Posterior cingulate gyrus (tissue), 11 donors: ENCODE measurements around the gene ENTPD8.
"Not testable (repeated sequence)": the region's sequence is repeated elsewhere in the genome, so short reads cannot be mapped to it uniquely, and the experiment has no call there.

Experiments used
- DNase-seq, 10 donors: peaks; one replicate each; pipeline versions ENCODE4 v3.0.0 to v3.0.0-alpha.2; 2020 to 2021; ENCODE audit warnings: mixed read lengths in 3 of 10
- intact Hi-C: fragments of 100-400 bp; cut with DNase I; formaldehyde crosslinking; loops from one replicate; pipeline ENCODE4 v1.15.1; 2023

ENTPD8 gene

DNA sequence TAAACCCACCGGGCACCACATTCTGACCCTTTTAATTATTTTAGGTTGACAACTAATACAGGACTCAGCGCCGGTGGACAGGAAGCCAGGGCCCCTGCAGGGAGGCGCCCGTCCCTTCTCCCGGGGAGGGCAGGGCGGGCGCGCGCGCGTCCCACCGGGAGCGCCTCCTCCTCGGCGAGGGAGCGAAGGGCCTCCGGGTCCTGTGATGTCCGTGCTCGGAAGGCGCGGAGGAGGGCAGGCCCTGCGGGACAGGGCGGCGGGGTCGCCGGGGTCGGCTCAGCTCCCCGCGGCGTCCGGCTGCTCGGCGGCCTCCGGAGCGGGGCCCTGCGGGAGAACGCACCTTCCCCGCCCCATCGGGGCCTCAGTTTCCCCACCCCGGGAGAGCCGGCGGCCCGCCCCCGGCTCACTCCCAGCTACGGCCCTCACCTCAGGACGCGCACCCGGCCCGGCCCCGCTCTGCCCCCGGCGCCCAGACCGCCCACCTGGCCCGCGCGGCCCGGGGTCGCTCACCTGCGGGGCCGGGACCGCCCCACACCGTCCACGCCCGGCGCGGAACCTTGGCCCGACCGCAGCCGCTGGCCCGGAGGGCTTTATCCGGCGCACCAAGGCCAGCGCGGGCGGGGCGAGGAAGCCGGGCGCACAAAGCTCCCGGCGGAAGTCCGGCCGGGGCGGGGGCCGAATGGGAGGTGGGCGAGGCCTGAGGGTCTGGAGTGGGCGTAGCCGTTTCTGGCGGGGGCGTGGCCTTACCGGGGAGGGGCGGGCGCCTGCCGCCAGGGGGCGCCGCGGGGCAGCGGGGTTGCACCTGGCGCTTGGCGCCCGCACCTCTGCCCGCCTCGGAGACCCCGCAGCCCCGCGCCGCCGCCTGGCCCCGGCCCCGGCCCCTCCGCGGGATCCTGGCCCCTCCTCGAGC lies 18.3 kb downstream of the ENTPD8 start, which contains the start of the genes EXD3 and NOXA1:
EXD3 (minus strand) TSS at position 559 of the 910 bp plus-strand sequence. CDS start 27,805 bp downstream, outside the sequence.
NOXA1 (plus strand) TSS at position 790 of the 910 bp plus-strand sequence. CDS start 137 bp downstream, outside the sequence.
- DNase-seq = peak; percentile 85 to 98 (median 89)
- intact Hi-C loops = loop anchor here (10.0 kb wide), 1 partner anchor 102 kb away; no protein-coding TSS in a partner anchor

DNA sequence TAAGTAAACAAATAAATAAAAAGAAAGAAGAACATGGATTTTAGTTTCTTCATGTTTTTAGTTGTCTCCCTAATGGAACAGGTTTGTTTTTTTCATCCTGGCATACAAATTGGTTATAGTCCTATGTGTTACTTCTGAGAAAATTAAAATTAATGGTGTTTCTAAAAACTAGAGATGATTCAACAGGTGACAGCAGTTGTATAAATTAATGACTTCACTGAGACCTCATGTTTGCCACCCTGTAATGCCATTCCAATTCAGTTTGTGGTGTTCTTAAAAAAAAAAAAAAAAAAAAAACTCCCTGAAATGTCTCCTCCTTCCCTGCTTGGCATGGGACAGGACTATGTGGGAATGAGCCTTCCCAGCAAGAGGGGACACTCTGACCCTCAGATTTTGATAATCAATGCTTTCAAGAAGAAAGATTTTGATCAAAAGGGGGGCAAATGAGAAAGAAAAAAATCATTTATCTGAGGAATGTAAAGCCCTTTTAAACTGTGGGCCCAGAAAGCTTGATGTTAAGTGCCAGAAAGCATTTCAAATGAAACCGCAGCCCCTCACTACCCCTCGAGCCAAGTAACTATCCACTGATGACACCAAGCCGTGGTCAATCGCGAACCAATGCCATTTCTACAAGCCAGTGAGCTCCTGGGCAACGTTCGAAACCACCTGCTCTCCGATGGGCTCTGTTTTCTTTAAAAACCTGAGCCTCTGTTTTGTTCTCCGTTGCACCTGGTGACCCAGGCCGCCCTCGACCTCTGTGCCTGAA lies 19.1 kb downstream of the ENTPD8 start:
- DNase-seq = peak in 2 of 10 donors; percentile 4 to 59
- intact Hi-C loops = loop anchor here (10.0 kb wide), 1 partner anchor 103 kb away; no protein-coding TSS in a partner anchor

DNA sequence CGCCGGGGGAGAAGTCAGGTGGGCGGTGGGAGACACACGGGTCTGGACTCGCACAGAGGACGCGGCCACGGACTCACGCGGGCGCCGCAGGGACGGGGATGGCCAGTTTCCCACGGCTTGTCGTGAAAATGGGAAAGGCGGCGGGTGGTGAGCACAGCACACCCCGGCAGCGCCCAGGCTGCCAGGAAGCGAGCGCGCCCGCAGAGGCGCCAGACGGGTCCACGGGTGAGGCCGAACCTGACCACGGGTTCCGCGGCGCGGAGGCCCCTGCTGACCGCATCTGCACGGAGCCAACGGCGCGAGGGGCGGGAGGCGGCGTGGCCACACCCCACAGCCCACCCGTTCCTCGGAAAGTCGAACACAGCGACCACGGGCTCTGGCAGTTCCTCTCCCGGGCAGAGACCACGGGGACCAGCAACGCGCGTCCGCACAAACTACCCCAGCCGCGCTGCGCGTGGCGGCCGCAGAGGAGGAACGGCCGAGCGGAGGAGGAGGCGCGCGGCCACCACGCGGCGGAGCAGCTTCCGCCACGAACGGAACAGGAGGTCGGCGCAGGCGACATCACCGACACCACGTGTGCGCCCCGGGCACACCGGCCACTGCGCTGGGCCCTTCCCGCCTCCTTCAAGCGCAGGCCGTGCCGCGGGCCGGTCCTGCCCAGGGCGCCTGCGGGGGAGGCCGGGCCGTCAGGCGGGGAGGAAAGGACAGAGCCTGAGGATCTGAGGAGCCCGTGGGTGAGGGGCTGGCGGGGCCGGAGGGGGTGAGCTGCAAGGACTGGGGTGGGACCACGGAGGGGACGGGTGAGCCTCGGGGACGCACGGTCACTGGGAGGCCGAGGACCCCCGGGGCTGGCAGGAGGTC lies 23.8 kb downstream of the ENTPD8 start:
- peak in 5 of 10 donors; percentile 17 to 84 (median 71) for DNase-seq
- intact Hi-C loops = no loop called here

DNA sequence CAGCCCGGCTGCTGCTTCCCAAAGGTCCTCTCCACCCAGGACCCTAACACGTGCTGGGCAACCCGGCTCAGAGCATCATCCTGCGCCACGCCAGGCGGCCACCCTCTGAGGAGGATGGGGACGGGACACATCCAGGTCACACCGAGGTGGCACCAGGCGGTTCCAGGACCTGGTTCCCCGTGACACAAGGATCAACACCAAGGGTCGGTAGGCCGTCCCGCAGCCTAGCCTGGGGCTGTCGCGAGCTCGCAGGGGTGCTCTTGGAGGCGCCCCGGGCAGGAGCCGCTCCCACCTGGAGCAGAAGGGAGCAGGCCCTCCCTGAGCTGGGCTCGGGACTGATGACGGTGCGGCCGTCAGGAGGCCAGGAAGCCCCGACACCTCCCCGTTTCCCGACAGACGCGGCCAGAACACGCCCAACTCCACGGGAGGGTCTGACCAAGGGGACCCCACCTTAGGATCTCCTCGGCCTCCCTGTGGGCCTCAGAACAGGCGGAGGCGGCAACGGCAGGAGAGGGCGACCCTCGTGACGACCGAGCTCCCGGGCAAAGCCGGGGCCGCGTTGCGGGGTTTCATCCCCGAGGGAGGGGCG lies 24.5 kb downstream of the ENTPD8 start:
- intact Hi-C loops = no loop called here
- DNase-seq = peak in 3 of 10 donors; percentile 59 to 83 (median 73)

DNA sequence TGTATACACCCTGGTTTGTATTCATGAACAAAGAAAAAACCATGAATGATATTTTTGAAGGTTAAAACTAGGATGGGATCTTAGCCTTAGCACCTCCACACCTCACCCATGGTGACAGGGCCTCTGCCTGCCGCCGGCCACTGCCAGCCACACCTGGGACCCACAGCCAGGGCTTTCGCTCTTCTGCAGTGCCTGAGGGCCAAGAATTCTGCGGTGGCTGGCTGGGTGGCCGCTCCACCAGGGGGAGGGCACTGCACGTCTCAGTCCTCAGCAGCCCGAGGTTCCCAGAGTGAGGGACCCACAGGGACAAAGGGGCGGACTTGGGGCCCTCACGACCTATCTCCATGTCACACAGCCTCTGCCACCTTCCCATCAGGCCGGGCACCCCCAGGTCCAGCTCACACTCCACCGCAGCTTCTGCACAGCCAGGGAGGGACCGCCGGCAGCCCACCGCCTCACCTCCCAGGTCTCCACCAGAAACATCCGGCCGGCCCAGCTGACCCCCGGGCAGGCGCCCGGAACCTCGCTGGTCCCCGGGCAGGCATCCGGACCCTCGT lies 25.1 kb downstream of the ENTPD8 start:
- intact Hi-C loops = no loop called here

DNA sequence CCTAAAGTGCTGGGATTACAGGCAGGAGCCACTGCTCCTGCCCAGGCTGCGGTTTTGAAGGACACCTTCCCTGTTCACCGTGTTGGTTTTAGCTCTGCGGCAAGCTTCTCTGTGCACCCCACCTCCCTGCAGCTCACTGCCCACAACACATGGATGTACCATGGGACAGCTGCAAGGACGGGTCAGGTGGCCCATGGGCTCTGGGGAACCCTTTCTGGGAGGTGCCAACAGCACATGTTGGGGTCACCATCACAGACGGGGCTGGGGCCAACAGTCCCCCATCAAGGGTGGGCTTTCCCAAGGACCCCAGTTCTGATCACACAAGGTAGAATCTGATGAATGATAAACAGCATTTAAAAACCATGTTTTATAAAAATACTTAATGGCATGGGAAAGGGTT lies 25.7 kb downstream of the ENTPD8 start:
- intact Hi-C loops = no loop called here
- peak in 3 of 10 donors; percentile 16 to 62 (median 16) for DNase-seq

More for the DNA sequence above, 25.1 kb downstream of the ENTPD8 start:
- DNase-seq = peak in 3 of 10 donors; percentile 65 to 80 (median 71)

DNA sequence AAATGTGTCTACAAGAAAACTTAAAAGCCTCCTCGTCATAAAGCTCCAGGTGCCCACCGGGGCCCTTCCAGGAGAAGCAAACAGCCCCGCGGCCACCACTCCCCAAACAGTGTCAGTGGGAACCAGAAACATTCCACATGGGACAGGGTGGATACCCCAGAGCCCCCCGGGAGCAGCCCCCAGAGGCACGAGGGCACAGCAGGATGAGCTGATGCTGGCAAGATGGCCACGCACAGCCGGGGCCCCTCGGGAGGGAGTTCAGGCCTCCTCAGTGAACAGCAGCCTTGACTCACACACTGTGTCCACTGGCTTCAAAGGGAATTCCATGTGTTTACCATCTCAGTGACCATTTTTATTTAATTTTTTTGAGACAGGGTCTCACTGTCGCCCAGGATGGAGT lies 28.7 kb downstream of the ENTPD8 start:
- intact Hi-C loops = no loop called here
- DNase-seq = peak in 2 of 10 donors; percentile 74 to 76

- intact Hi-C loops = no loop called here
- DNase-seq = peak in 2 of 10 donors; percentile 75 to 84
Measured at GRCh38 chr9:137411645-137412380, 29.3 kb downstream of the ENTPD8 start.

- intact Hi-C loops = no loop called here
- no peak for DNase-seq
Measured at GRCh38 chr9:137411260-137411644, 29.9 kb downstream of the ENTPD8 start.

- DNase-seq = peak in 2 of 10 donors; percentile 74 to 81
- intact Hi-C loops = no loop called here
Measured at GRCh38 chr9:137410891-137411249, 30.3 kb downstream of the ENTPD8 start.

DNA sequence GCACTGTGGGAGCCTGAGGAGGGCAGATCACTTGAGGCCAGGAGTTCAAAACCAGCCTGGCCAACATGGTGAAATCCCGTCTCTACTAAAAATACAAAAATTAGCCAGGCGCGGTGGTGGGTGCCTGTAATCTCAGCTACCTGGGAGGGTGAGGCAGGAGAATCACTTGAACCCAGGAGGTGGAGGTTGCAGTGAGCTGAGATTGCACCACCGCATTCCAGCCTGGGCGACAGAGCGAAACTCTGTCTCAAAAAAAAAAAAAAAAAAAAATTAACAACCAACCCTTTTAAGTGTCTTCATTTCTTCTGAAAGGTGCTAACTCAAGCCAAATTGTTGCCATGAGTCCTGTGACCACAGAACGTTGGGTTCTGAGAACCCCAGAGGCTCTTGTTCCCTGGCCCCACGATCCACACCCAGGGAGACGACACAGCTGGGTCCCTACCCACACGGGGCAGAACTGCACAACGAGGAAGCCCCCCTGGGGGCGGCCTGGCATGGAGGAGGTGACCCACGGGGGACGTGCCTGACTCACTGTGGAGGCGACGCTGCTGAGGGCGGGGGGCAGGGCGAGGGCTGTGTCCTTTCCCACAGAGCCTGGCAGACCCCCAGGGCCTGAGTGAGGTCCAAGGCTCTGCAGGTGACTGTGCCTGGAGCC lies 30.8 kb downstream of the ENTPD8 start:
- intact Hi-C loops = not testable (repeated sequence)
- peak in 1 of 10 donors; percentile 61 for DNase-seq

GRCh38 chr9:137409515-137409914 lies 31.6 kb downstream of the ENTPD8 start:
- intact Hi-C loops = no loop called here
- peak in 5 of 10 donors; percentile 31 to 88 (median 54) for DNase-seq

DNA sequence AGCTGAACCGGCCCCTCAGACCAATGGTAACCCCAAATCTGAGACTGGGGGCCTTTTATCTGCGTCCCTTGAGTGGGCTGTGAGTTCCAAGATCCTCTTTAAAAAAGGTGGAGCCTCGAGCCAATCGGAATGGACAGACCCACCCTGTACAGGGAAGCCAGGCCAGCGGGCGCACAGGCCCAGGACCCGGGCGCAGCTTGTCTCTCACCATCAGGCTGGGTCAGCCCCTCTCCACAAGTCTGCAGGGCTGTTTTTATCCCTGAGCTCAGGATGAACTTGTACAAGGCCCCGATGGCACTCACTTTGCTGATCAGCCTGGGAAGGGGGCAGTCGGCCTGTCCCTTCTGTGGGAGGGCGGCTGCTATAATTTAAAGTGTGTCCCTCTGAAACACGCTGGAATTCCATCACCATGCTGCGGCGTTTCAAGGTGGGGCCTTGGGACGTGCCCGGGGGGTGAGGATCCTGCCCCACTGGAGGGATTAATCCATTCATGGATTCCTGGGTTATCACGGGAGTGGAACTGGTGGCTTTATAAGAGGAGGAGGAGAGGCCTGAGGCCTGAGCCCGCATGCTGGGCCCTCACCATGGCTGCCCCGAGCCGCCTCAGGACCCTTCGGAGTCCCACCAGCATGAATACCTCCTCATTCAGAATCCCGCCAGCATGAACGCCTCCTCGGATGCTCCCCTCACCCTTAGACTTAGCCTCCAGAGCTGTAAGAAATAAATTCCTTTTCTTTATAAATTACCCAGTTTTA lies 32.3 kb downstream of the ENTPD8 start:
- peak in 1 of 10 donors; percentile 70 for DNase-seq
- intact Hi-C loops = no loop called here

- peak in 5 of 10 donors; percentile 37 to 84 (median 54) for DNase-seq
- intact Hi-C loops = loop anchor here (2.0 kb wide), 1 partner anchor 113 kb away; no protein-coding TSS in a partner anchor
Measured at GRCh38 chr9:137407590-137408300, 33.4 kb downstream of the ENTPD8 start.

DNA sequence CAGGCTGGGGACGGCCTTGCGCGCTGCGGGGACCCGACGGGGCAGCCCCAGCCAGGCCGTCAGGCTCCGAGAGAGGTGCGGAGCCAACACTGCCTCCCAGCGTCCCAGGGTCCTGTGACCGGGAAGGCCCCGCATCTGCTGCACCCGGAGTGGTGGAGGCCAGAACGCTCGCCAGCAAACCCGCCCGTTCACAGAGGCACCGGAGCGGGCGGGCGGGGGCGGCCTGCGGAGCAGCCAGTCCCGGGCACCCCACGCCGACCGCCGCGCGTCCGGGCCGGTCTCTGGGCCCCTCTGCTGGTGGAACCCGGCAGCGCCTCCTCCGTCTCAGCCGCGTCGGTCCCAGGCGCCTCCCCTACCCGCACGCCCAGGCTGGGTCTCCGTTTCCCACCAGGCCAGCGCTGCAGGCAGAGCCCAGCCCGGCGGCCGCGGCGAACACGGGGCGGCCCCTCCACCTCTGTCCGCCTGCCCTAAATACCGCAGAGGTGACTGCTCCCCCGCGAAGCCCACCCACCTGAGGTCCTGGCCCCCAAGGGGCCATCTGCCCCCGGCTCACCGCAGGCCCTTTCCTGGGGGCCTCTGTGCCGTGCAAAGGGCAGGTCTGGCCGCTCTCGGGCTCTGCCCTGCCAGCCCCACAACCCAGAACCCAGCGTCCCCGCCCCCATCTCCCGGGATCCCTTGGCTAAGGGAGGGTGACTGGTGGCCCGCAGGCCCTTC lies 34.1 kb downstream of the ENTPD8 start:
- DNase-seq = peak in 9 of 10 donors; percentile 58 to 96 (median 71)
- intact Hi-C loops = loop anchor here (2.0 kb wide), 1 partner anchor 112 kb away; no protein-coding TSS in a partner anchor
